Left renal pelvis (tissue), 4 donors: ENCODE measurements around the gene ADD1. TPM values are rescaled to one million over a fixed set of nuclear protein-coding genes. Genes with fewer than 3 reads are reported as not detected.

Experiments used
- DNase-seq, 4 donors: peaks; one replicate each; pipeline ENCODE4 v3.0.0-alpha.2; 2013; ENCODE audit warnings: low read depth in 4 of 4, low spot score in 3 of 4
- polyA plus RNA-seq, 4 donors: library from polyadenylated mRNA; unstranded; fragments of 120-200 nt; gene quantifications; one replicate each; pipeline ENCODE4 v1.2.1, GENCODE V29; 2013; ENCODE audit not compliant: insufficient read length in 4 of 4

ADD1 gene
- 100 to 1,000 TPM; 246 to 304 (median 267) TPM for polyA plus RNA-seq

GRCh38 chr4:2843263-2843940 lies at the start of gene ADD1:
Gene ADD1, plus strand, starts transcription at chr4:2843844. Its CDS starts 32,072 bp downstream, at chr4:2875916.
- peak; percentile 86 to 94 (median 90) for DNase-seq

- no peak for DNase-seq
These were observed 49.0 kb upstream of the ADD1 start for GRCh38 chr4:2794486-2795299.

GRCh38 chr4:2795300-2795892 lies 48.2 kb upstream of the ADD1 start:
- no peak for DNase-seq

- no peak for DNase-seq
These were observed 47.5 kb upstream of the ADD1 start for GRCh38 chr4:2795893-2796848.

- DNase-seq = no peak
These were observed 46.6 kb upstream of the ADD1 start for GRCh38 chr4:2796849-2797544.

- DNase-seq = no peak
These were observed 45.9 kb upstream of the ADD1 start for GRCh38 chr4:2797545-2798305.

GRCh38 chr4:2798399-2799223 lies 45.0 kb upstream of the ADD1 start:
- no peak for DNase-seq

GRCh38 chr4:2799224-2799911 lies 44.3 kb upstream of the ADD1 start:
- no peak for DNase-seq

- DNase-seq = no peak
These were observed 43.5 kb upstream of the ADD1 start for GRCh38 chr4:2799971-2800690.

GRCh38 chr4:2800691-2801596 lies 42.7 kb upstream of the ADD1 start:
- DNase-seq = peak in 1 of 4 donors; percentile 57

- no peak for DNase-seq
These were observed 40.8 kb upstream of the ADD1 start for GRCh38 chr4:2802618-2803531.

- DNase-seq = no peak
These were observed 39.8 kb upstream of the ADD1 start for GRCh38 chr4:2803624-2804448.

- DNase-seq = no peak
These were observed 39.1 kb upstream of the ADD1 start for GRCh38 chr4:2804449-2804972.
